Cerebellar cortex (tissue), 1 donor: Measurements from ENCODE around the gene IRF3.

Experiments used
- DNase-seq: peaks from one replicate; pipeline ENCODE4 v3.0.0-alpha.2; 2015; ENCODE audit warnings: low spot score

IRF3 gene

DNA sequence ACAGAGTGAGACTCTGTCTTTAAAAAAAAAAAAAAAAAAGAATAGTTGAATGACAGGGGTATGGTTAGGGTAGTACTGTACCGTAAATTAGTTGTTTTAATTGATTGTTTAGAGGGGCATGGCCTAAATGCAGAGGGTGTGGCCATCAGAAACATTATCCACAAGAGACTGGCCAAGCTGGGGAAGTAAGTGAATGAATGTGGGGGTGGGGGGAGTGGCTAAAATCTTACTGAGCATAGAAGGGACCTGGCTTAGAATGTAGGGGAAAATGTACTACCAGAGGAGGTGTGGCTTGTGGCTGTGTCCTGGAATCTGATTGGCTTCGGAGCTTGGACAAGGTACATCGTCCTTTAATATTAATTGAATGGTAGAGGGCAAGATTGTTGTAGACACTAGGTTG, 3.9 kb upstream of the IRF3 start:
- no peak for DNase-seq

DNA sequence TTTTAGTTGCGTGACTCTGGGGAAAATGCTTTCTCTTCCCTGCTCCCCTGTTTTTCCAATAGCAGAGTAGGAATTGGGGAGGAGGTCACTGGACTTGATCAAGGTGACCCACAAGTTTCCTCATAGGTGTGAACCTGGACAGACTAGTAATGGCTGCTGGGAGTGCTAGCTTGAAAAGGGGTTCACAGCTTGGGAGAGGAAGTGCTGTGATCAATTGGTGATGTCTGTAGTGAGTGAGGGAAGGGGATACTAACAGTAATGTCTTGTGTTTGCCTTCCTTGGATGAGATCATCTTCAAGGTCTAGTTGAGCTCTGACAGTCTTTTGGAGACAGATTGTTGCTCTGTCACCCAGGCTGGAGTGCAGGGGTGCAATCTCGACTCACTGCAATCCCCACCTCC, 1.8 kb upstream of the IRF3 start:
- no peak for DNase-seq

DNA sequence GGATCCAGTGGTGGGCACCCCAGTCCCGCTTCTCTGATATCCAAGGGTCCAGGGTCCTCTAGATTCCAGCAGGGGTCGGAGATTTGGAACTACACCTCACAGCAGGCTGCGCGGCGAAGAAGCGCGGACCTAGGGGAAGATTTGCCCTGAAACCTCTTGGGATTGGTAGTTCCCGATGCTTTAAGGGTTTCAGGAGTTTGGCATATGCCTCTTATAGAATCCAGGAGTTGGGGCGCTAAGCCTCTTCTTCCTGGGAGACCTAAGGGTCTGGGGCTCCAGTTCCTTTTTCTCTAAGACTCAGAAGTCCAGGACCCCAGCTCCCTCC, 425 bp upstream of the IRF3 start:
- DNase-seq: no peak

DNA sequence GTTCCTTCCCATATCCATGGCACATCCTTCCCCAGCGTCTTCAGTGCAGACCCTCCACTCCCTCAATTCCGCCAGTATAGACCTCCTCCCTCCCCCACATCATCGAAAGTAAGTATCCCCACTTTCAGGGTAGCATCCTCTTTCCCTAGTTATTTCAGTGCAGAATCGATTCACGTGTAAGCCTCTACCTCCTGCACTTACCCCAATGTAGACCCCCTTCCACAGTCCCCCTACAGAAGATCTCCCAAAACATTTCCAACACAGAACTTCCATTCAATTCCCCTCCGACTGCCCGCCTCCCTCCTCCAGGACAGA, 664 bp downstream of the IRF3 start:
- no peak for DNase-seq

DNA sequence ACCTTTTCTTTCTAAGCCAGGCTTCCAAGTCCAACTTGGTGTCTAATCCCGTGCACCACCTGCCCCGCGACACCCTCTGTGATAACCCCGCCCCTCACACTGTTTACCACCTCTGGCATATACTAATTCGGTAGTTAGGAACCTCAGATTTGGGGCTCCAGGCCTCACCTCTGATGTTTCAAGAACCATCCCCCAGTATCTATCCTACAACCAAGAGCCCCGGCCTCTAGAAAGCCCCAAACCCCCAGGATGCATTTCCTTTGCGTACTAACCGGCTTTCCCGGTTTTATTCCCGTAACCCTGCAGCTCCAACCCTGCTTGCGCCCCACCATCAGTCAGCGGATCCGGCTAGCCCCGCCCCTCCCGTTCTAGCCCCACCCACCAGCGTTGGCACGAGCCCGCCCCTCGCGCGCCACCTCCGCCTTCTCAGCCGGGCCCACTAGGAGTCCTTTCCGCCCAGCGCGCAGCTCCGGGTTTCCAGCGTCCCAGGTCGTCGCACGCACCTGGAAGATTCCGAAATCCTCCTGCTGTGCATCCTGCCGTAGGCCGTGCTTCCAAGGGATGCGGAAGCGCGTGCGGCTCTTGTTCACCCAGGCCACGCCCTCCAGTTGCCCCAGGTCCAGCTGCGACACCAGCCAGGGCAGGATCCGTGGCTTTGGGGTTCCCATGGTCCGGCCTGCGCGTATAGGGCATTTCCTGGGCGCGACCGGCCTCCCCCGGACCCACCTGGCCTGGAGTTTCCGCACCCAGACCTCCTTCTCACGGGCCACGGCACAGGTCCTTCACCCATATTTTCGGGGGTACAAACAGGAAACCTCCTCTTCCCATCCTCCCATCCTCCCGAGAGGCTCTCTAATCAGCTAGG, 1.3 kb downstream of the IRF3 start:
- DNase-seq: peak; percentile 84

DNA sequence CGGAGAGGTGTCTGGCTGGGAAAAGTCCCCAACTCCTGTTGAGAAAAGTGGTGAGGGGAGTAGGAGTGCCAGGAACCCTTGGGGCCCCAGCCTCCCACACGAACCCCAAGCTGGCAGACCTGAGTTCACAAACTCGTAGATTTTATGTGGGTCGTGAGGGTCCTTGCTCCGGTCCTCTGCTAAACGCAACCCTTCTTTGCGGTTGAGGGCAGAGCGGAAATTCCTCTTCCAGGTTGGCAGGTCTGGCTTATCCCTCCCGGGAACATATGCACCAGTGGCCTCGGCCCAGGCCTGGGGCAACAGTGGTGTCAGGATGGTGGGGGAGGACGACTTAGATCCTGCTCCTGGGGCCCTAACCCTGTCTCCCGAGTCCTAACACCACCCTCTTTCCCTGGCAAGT, 2.4 kb downstream of the IRF3 start:
- no peak for DNase-seq

DNA sequence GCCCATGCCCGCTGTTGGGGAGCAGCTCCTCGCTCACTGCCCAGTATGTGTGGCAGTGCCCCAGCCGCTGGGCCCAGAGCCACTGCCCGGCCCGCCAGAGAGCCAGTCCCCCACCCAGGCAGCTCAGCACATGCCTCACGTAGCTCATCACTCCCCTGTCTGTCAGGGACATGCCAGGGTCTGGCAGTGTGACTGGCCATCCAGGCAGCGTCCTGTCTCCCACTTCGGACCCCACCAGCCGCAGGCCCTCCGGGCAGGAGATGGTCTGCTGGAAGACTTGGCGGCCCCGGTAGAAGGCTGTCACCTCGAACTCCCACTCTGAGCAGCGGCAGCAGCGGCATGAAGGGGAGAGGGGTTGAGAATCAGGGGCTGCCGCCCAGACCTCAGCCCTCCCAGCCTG, 3.6 kb downstream of the IRF3 start:
- DNase-seq: no peak

DNA sequence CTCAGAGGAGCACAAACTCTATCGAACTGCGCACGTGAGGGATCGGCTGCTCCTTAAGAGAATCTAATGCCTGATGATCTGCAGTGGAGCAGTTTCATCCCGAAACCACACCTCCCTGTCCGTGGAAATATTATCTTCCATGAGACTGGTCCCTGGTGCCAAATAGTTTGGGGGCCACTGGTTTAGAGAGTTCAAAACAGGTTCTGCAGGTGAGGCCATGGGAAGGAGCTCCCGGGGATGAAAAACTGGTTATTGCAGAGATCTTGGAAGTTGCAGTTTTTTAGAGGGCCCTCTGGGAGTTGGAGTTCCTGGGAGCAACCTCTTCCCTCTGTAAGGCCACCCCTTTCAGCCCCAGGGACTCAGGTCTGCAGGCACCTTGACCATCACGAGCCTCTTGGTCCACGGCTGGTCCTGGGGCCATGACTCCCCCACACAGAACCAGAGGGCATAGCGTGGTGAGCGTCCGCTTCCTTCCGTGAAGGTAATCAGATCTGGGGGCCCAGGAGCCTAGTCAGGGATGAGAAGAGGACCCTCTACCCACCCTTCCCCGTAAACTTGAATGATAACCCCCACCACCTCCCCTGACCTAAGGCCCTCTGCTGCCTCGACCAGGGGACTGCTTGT, 5.2 kb downstream of the IRF3 start:
- no peak for DNase-seq

DNA sequence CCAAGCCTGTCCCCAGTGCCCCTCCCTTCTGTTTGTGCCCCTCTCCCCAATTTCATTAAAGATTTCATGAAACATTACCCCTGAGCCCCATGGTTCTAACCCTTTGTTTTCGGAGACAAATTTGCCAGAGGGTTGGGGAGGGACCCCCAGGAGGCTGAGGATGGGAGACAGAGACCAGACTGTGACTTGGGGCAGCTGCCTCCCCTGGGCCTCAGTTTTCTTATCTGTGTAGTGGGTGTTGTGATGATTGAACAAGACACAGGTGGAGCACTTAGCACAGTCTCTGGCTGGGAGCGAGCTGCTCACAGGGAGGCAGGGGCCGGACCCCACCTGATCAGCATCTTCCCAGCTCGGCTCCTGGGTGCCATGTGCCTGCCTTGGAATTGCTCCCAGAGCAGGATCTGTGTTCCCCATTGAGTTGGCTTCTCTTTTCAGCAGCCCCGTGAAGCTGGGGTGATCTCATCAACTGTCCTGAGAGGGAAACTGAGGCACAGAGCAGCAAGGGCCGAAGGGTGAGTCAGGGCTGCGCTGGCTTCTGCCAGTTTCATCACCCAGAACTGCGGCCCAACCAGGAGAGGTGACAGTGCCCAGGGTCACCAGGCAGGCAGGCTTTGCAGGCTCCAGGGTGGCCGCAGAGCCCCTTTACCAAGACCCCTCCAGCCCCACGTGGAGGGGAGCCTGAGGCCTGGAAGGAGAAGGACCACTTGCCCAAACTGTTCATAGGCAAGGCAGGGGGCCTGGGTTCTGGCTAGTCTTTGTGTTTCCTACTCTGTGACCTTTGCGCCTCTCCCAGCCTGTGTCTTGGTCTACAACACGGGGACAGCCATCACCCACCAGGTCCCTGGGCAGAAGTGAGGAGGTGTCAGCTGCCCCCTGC, 6.9 kb downstream of the IRF3 start:
- DNase-seq: no peak

DNA sequence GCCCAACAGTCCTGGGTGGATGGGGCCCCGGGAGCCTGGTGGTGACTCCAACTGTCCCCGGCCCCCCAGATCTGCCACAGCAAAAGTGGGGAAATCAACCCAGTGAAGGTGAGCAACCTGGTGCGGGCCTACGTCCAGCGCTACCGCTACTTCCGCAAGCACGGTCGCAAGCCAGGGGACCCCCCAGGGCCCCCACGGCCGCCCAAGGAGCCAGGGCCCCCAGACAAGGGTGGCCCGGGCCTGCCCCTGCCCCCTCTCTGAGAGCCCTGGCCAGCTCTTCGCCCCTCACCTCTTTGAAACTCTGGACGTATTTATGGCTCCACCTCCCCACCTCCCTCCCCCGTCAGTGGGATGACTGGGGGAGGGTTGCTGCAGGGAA, 7.5 kb downstream of the IRF3 start:
- DNase-seq: no peak

DNA sequence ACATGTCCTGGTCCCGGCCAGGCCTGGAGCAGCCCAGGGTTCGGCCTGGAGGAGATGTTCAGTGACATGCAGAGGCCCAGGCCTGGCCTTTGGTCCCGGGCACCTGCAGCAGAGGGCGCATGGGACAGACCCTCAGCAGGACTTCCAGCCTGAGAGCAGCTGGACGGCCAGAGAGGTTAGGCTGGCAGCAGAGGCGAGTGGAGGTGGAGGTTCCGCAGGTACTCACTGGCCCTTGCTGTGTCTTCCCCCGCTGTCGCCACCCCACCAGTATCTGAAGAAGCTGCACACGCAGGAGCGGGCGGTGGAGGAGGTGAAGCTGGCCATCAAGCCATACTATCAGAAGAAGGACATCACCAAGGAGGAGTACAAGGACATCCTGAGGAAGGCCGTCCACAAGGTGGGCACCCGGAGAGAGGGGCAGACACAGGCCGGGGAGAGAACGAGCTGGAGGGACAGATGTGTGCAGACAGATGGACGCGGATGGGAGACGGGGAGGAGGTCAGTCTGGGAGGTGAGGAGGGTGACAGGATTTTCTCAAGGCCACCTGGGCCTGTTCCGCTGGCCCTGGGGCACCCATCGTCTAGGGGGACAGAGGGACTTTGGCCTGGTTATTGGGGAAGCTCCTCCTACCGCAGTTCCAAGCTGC, 8.0 kb downstream of the IRF3 start:
- DNase-seq: no peak

DNA sequence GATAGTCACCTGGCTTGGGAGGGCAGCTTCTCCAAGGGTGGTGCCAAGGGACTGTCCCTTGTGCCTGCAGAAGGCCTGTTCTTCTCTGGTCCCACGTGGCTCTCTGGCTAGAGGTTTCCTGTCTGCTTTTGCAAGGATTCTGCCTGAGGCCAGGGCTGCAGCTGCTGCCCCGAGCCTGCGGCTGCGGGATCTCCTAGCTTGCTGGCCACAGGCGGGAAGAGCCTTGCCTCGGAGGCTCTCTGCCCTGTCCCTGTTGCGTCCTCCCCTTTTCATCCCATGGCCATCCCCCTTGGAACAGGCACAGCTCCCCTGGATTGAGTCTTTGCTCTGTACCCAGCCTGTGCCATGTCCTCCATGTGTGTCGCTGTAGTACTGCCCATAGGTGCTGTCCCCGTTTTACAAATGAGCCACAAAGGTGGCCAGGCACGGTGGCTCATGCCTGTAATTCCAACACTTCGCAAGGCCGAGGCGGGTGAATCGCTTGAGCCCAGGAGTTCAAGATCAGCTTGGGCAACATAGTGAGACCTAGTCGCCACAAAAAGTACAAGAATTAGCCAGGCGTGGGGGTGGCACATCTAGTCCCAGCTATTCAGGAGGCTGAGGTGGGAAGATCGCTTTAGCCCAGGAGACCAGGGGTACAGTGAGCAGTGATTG, 9.1 kb downstream of the IRF3 start:
- no peak for DNase-seq

DNA sequence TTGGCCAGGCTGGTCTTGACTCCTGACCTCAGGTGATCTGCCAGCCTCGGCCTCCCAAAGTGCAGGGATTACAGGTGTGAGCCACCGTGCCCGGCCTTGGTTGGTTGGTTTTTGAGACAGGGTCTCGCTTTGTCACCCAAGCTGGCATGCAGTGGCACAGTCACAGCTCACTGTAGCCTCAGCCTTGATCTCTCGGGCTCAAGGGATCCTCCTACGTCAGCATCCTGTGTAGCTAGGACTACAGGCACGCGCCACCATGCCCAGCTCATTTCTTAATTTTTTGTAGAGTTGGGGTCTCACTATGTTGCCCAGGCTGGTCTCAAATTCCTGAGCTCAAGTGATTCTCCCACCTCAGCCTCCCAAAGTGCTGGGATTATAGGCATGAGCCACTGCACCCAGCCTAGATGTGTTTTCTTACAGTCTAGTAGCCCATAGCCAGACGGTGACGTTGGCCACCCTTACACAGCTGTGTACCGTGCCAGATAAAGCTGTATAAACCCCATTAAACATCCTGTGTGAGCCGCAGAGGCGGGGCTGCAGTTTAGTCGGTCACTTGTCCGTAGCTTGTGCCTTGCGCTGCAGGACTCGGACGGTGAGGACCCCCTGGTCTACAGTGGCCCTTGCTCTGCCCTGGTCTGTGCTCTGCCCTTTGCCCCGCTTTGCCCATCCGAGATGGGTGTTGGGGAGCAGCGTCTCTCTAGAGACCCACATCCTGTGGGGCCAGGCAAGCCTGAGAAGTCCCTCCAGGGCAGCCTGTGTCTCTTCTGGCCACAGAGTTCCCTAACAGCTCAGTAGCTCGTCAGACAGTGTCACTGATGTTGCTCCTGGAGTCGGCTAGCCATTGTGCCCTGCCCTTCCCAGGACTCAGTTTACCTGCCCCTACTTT, 9.8 kb downstream of the IRF3 start:
- no peak for DNase-seq

DNA sequence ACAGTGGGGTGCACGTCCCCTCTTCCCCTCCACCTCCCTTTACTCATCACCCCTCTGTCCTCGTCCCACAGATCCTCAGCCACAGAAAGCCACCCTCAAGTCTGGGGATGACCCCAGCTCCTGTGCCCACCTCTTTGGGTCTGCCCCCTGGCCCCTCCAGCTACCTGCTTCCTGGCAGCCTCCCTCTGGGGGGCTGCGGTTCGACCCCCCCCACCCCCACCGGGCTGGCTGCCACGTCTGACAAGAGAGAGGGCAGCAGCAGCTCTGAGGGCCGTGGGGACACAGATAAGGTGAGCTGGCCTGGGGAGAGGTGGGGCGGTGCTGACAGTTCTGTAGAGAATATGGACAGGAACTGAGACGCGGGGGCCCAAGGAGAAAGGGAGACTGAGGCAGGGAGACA, 11.1 kb downstream of the IRF3 start:
- no peak for DNase-seq

DNA sequence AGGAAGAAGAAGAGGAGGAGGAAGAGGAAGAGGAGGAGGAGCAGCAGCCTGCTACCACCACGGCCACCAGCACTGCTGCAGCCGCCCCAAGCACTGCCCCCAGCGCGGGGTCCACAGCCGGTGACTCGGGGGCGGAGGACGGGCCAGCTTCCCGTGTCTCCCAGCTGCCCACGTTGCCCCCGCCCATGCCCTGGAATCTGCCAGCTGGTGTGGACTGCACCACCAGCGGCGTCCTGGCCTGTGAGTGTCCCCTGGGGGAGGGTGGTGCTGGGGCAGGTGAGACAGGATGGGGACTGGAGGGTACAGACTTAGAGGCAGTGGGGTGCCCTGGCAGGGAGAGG, 12.2 kb downstream of the IRF3 start:
- DNase-seq: no peak

DNA sequence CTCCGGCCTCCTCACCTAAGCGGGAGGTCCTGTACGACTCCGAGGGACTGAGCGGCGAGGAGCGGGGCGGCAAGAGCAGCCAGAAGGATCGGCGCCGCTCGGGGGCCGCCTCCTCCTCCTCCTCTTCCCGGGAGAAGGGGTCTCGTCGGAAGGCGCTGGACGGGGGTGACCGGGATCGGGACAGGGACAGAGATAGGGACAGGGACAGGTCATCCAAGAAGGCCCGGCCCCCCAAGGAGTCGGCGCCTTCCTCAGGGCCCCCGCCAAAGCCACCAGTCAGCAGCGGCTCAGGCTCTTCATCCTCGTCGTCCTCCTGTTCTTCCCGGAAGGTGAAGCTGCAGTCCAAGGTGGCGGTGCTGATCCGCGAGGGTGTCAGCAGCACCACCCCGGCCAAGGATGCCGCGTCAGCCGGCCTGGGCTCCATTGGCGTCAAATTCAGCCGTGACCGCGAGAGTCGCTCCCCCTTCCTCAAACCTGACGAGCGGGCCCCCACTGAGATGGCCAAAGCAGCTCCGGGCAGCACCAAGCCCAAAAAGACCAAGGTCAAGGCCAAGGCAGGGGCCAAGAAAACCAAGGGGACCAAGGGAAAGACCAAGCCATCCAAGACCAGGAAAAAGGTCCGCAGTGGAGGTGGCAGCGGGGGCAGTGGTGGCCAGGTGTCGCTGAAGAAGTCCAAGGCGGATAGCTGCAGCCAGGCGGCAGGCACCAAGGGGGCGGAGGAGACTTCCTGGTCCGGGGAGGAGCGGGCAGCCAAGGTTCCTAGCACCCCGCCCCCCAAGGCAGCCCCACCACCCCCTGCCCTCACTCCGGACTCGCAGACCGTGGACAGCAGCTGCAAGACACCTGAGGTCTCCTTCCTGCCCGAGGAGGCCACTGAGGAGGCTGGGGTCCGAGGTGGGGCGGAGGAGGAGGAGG, 12.8 kb downstream of the IRF3 start:
- DNase-seq: no peak

DNA sequence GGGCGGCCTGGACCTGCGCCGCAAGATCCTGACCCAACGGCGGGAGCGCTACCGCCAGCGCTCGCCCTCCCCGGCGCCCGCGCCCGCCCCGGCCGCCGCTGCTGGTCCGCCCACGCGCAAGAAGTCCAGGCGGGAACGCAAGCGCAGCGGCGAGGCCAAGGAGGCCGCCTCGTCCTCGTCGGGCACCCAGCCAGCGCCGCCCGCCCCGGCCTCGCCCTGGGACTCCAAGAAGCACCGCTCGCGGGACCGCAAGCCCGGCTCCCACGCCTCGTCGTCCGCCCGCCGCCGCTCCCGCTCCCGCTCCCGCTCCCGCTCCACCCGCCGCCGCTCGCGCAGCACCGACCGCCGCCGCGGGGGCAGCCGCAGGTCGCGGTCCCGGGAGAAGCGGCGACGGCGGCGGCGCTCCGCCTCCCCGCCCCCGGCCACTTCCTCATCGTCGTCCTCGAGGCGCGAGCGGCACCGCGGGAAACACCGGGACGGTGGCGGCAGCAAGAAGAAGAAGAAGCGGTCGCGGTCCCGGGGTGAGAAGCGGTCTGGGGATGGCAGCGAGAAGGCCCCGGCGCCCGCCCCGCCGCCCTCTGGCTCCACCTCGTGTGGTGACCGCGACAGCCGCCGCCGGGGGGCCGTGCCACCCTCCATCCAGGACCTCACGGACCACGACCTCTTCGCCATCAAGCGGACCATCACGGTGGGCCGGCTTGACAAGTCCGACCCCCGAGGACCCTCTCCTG, 13.7 kb downstream of the IRF3 start:
- DNase-seq: no peak

DNA sequence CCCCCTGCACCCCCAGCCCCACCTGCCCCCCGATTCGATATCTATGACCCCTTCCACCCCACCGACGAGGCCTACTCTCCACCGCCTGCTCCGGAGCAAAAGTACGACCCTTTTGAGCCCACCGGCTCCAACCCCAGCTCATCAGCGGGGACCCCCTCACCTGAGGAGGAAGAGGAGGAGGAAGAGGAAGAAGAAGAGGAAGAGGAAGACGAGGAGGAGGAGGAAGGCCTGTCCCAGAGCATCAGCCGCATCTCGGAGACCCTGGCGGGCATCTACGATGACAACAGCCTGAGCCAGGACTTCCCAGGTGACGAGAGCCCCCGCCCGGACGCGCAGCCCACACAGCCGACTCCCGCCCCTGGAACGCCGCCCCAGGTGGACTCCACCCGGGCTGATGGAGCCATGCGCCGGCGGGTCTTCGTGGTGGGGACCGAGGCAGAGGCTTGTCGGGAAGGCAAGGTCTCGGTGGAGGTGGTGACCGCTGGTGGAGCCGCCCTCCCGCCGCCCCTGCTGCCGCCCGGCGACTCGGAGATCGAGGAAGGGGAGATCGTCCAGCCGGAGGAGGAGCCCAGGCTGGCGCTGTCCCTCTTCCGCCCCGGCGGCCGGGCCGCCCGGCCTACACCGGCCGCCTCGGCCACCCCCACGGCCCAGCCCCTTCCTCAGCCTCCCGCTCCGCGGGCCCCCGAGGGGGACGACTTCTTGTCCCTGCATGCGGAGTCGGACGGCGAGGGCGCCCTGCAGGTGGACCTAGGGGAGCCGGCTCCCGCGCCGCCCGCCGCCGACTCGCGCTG, 14.4 kb downstream of the IRF3 start:
- DNase-seq: no peak

DNA sequence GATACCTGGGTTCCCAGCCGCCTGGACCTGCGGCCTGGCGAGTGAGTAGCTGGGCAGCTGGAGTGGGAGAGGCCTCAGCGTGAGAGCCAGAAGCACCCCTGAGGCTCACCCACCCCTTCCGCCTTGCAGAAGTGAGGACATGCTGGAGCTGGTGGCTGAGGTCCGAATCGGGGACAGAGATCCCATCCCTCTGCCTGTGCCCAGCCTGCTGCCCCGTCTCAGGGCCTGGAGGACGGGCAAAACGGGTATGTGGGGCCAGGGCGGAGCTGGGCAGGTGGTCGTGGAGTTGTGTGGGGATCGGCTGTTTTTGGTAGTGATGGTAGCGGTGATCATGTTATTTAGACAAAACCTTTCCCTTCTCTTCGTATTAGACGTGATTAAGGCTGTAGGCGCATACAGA, 19.1 kb downstream of the IRF3 start:
- no peak for DNase-seq
